Stimulated activated CD8-positive, alpha-beta memory T cell treated with anti-CD3 and anti-CD28 coated beads, Interleukin-15, amount 100 ng/mL, for 48 hours (primary cell): ENCODE data around the gene MFAP2.
"Not testable (repeated sequence)": the region's sequence is repeated elsewhere in the genome, so short reads cannot be mapped to it uniquely, and the experiment has no call there.

Experiments
- DNase-seq, 2 donors: peaks; one replicate each; pipeline ENCODE4 v3.0.0-alpha.2; 2020; ENCODE audit warnings: low read depth in 2 of 2

Gene MFAP2

DNA sequence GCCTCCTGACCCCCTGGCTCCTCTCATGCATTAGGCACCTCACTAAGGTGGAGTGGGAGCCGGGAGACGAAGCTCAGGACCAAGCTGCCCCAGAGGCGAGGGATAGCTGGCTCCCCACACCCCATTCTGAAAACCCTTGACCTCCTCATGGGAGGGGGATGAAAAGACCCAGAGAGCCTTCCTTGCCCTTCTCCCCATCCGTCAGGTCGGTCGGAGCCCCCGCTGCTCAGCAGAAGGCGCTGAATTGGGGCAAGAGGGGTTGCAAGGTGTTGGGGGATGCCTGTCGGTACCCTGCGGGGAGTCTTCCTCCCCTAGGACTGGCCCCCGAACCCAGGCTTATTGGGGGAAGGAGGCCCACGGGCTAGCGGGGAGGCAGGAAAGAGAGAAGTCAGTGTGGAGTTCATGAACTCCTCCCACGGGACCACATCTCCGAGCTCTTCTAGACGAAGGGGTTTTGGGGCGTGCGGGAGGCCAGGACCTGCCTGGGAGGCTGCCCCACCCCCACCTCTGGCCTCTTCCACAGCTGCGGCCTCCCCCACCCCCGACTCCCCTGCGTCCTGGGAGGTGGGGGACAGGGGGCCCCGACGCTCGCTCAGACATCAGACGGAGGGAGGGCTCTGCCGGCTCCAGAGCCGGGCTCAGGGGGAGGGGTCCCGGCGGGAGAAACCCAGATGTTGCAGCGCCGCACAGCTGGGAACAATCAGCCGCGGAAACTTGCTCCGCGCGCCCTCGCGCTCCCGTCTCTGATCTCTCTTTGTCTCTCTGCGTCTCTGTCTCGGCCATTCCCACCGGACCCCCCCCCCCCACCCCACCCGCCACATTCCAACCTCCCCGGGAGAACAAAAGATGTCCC, 719 bp downstream of the MFAP2 start:
- DNase-seq = no peak

DNA sequence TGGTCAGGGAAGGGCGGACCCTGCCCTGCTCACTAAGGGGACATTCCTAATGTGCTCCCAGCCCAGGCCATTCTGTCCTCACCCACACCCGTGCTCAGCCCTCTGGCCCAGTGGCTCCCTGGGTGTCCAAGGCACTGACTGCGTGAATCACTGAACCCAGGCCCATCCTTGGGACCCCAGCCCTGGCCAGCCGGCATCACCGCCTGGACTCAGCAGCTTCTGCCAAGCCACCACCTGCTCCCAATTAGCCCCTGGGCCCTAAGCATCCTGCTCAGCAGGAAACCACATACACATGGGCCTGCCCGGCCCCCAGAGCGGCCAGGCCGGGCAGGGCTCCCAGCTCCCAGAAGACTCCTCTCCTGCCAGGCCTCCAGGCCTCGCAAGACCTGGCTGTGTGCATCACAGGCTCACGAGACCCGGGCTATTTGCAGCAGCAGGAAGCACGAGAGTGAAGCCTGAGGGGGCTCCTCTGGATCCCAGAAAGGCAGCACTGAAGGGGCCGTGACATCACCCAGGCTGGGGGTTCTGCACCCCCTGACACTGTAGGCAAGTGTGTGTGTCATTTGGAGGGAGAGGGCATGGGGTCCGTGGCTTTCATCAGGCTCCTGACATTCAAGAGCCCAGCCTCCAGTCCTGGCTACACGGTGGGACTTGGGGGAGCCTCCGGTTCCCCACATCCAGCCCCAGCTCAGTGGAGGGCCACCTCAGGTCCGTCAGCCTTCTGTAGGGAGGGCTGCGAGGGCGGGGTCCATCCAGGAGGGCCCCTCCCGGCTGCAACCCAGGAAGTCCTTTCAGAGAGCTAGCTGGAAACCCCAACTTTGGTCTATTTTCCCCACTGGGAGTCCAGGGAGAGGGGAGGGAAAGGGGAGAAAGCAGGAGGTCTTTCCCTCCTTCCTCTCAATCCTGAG, 1.6 kb downstream of the MFAP2 start:
- no peak for DNase-seq

DNA sequence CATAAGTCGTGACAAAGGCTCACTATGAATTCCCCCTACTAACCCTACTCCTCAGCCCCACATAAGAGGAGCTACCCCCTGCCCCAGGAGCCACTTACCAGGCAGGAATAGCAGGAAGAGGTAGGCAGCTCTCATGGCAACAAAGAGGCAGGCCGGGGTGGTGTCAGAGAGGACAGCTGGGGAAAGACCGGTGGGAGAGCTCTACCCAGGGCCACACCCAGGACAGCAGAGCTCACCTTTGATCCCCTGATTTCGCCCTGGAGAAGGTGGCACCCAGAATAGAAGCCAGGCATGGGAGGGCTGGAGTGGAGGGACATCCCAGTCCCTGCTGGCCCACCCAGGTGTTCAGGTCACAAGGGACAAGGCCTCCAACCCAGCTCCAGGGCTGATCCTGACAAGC, 2.3 kb downstream of the MFAP2 start:
- DNase-seq = no peak

DNA sequence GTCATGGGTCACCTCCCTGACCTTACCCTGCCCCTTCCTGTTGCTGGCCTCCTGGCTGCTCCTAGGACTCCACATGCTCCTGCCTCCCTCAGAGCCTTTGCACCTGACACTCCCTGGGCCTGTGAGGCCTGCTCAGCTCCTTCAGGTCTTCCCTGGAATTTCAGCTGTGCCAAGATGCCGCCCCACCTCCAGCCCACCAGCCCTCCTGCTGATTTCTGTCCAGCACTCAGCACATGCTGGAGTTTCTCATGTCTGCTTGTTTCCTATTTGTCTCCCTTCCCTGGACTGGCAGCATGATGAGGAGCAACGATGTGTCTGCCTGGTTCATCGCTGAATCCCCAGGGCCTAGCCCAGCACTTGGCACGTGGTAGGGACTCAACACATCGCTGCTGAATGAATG, 3.0 kb downstream of the MFAP2 start:
- DNase-seq = no peak

DNA sequence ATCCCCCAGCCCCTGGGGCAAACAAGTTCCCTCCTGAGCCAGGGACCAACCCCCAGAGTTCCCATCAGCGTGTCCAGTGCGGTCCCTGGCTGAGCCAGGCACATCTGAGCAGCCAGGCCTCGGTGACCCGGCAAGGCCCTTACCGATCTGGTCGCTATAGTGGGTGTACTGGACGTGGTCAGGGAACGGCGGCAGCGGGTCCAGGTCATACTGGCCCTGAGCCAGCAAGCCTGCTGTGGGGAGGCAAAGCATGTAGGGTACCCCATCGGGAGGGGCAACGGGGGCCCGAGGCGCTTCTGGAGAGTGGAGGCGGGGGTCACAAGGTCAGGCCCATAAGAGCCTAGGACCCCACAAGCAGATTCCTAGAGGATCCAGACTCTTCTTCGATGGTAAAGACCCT, 3.5 kb downstream of the MFAP2 start:
- no peak for DNase-seq

DNA sequence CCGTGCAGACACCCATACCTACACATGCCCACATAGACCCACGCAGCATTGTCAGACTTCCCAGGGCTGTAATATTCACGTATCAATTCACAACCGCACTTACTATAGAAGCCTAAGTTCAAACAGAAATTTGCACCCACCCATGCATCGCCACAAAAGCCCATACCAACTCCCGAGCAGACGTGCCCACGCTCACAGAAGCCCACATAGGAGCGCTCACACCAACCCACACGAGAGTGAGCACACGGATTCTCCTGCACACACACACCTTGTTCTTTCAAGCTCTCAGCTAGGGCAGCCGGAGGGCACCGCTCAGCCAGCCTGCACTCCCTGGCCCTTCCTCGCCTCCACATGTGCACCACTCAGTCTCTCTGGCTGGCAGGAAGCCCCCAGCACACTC, 4.6 kb downstream of the MFAP2 start:
- no peak for DNase-seq

DNA sequence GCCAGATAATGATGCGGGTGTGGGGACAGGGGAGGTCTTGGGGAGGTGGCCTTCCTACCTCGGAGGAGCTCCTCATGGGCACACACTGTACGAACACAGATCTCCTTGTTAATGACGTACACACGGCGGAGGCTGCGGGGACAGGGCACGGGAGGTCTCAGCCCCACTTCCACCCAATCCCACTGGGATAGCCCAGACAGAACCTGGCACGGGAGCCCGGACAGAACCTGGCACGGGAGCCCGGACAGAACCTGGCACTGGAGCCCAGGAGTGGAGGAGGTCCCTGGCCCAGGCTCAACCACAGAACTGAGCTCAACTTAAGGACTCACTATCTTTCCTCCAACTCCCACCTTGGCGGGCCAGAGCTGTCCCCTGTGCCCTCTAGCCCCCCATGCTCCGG, 5.2 kb downstream of the MFAP2 start:
- no peak for DNase-seq

DNA sequence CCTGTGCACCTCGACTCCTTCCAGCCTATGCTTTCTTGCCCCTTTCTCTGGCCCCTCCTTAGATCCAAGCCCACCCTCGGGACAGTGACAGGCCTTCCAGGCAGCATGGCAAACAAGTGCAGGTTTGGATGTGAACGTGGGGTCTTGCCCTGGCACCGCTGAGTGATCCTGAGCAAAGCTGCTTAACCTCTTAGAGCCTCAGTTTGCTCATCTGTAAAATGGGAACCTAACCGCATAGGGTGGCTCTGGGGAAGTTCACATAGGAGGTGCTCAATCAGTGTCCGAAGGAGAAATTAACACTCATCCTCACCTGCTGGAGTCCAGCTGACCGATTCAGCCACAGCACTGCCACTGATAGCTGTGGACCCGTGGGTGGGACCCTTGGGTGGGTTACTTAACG, 7.2 kb downstream of the MFAP2 start:
- no peak for DNase-seq

DNA sequence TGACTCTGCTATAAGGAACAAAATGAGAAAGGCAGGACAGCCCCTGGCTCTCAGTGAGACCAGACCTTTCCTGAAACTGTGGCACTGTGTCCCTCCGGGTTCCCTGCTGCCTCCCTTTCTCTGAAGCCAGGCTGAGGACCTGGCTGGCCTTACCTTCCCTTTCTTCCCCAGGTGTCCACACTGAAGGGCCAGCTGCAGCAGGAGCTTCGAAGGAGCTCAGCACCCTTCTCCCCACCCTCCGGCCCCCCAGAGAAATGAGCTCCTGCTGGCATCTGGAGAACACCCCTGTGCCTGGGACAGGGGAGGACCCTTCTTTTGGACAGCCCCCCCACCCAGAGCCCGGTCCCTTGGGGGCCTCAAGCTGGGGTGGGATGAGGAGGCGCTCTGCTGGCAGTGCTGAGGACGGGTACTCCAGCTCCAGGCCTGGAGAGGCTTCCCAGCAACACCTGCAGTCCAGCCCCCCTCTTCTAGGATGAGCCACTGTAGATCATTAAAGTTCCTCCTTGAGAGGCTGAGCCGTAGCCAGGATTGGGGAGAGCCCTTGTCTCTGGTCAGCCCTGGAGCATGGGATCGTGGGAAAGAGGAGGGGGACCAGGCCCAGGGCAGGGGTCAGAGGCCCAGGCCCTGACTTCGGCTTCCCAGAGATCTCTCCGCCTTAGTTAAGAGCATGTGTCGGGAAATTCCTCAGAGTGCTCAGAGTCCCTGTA, 8.1 kb downstream of the MFAP2 start:
- no peak for DNase-seq

DNA sequence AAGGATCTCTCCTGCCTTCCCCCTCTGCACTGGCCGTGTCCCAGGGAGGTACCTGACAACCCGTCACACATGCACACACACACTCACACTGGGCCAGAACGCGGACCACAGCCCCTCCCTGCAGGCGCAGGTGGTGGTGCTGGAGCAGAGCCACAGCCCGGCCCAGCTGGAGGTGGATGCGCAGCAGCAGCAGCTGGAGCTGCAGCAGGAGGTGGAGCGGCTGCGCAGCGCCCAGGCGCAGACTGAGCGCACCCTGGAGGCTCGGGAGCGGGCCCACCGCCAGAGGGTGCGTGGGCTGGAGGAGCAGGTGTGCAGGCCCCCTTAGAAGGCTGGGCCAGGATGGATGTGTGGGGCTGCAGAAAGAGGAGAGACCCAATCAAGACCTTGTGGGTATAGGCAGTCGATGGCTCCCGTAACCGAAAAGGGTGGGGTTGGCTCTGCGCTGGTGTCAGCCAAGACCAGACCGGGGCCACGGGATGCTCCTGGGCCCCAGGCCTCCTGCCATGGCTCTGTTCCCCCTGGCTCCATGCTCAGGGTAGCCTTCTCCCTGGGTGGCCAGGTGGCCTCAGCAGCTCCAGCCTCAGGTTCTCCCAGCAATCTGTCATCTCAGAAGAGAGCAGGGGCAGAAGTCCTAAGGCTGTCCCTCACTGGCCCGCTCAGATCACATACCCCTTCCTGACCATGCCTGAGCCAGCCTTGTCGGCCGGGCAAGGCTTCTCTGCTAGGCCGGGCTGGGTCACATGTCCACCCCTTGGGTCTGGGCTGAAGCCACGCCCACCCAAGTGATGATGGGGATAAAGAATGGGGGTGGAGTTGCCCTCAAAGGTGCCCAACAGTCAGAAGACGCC, 8.9 kb downstream of the MFAP2 start:
- no peak for DNase-seq

DNA sequence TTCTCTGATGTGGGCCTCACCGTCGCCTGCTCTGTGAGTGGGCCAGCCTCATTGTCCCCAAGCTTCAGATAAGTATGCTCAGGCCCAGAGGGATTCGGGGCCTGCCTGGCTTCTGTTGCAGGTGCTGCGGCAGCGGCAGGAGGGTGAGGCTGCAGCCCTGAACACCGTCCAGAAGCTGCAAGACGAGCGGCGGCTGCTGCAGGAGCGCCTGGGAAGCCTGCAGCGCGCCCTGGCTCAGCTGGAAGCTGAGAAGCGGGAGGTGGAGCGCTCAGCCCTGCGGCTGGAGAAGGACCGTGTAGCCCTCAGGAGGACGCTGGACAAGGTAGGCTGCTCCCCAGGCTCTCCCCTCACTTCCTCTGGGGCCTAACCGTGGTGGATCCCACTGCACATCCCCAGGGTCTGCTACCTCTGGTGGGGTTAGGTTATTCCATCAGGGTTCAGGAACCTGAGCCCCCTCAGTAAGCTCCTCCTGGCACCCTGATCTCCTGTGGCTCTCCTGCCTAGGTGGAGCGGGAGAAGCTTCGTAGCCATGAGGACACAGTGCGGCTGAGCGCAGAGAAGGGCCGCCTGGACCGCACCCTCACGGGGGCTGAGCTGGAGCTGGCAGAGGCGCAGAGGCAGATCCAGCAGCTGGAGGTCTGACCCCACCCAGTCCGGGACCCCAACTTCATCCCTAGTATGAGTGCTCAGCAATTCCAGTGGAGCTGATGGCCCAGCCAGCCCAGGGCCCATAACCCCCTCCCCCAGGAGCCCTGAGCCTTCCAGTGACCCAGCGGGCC, 10.1 kb downstream of the MFAP2 start:
- no peak for DNase-seq

DNA sequence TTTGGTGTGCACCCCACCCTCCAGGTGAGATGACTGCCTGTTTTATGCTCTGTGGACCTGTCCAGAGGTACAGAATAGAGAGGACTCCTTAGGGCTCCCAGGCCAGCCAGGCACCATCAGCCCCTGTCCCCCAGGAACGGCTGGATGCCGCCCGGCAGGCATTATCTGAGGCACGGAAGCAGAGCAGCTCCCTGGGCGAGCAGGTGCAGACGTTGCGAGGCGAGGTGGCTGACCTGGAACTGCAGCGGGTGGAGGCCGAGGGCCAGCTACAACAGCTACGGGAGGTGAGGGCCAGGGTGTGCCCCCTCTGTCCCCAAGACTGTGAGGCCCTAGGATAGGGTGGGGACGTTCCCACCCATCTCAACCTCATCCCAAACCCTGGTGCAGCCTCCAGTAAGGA, 10.8 kb downstream of the MFAP2 start:
- no peak for DNase-seq

DNA sequence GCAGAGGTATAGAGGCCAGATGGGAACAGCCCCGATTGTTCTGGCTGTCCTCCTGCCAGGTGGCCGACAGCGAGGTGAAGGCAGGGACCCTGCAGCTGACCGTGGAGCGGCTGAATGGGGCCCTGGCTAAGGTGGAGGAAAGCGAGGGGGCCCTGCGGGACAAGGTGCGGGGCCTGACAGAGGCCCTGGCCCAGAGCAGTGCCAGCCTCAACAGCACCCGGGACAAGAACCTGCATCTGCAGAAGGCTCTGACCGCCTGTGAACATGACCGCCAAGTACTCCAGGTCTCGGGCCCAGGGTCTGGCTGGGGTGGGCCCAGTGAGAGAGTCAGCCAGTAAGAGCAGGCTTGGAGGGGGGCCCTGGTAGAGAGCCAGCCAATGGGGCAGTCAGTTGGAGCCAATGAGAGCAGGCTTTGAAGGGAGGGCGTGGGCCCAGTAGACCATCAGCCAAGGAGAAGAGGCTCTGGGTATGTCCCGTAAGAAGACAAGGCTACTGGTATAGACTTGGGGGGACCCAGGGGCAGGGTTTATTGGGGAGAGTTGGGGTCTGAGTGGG, 11.3 kb downstream of the MFAP2 start:
- no peak for DNase-seq

DNA sequence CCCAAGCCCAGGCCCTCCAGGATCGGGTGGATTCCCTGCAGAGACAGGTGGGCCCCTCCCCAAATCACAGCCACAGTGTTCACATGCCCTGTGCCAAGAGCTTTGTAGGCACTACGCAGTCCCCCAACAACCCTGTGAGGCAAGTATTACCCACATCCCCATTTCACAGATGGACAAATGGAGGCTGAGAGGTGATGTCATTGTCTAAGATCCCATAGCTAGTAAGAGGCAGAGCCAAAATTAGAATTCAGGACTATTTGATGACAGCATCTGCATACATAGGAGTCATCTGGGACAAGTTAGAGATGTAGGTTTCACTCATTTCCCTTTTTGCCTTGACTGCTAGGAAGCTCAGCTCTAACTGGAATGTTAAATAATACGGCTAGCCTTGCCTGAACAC, 12.0 kb downstream of the MFAP2 start:
- DNase-seq = no peak

DNA sequence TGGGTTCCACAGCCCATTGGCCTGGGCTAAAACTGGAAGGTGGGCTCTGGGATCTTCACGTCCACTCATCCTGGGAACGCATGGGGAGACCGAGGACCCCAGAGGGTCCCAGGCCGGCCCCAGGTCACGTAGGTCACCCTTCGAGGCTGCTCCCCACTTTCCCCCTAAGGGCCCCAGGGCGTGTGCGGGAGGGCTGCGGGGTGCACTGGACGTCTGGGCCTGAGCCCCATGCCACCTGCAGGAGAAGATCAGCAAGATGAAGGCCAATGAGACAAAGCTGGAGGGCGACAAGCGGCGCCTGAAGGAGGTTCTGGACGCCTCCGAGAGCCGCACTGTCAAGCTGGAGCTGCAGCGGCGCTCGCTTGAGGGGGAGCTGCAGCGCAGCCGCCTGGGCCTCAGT, 12.5 kb downstream of the MFAP2 start:
- DNase-seq = no peak

DNA sequence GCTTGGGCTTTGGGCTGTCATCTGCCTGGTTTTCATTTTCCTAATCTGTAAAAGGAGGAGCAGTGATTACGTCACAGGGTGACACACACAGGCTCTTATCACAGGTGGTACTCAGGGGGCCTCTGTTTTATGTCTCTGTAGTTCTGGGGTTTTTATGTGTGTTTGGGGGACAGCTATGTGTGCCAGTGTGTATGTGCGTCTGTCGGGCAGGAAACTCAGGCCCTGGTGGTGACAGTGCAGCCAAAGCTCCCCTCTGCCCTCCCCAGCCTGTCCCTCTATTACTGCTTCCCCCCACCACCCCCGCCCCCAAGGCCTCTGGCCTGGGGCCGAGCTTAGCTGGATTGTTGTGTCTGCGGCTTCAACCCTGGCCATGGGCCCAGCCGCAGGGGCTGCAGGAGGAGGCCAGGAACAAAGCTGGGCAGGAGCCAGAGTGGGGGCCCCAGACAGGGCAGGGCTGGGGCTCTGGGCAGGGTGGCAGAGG, 13.3 kb downstream of the MFAP2 start:
- DNase-seq = no peak

DNA sequence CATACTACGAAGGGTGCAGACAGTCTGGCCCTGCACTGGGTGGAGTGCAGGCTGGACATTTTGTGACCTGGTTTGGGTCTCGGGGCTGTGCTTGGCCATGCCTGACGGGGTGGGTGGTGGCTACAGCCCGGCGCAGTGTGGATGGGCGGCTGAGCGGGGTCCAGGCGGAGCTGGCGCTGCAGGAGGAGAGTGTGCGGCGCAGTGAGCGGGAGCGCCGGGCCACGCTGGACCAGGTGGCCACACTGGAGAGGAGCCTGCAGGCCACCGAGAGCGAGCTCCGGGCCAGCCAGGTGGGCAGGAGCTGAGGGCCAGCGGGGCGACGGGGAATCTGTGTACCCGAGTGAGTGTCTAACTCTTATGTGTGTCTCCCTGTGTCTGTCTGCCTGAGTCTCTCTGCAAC, 14.1 kb downstream of the MFAP2 start:
- no peak for DNase-seq

DNA sequence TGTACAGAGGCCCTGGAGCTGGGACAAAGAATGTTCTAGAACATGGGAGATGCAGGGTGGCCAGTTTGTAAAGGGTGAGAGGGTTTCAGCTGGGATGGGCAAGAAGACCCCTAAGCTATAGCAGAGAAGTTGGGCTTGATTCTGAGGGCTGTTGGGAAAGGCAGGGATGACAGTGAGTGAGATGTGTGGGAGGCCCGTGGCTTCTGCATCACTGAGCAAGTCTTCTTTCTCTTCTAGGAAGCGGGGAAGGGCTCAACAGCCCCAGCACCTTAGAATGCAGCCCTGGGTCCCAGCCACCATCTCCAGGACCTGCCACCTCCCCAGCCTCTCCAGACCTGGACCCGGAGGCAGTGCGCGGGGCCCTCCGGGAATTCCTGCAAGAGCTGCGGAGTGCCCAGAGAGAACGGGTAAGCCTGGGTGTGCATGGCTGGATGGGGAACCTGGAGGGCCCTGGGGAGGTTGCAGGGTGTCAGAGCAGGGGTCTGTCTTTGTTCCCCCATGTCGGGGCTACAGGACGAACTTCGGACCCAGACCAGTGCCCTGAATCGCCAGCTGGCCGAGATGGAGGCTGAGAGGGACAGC, 14.8 kb downstream of the MFAP2 start:
- no peak for DNase-seq

DNA sequence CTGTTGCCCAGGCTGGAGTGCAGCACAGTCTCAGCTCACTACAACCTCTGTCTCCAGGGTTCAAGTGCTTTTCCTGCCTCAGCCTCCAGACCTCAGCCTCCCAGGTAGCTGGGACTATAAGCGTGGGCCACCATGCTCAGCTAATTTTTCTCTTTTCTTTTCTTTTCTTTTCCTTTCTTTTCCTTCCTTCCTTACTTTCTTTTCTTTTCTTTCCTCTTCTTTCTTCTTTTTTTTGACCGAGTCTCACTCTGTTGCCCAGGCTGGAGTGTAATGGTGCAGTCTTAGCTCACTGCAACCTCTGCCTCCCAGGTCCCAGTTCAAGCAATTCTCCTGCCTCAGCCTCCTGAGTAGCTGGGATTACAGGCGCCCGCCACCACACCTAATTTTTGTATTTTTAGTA, 16.3 kb downstream of the MFAP2 start:
- not testable (repeated sequence) for DNase-seq
